ENCODE results near the gene CRTC1.

Gene CRTC1

GRCh38 chr19:18754501-18754900 is 71.0 kb downstream of the CRTC1 start:
- DNase-seq = no peak

- no peak for DNase-seq
Measured at GRCh38 chr19:18756896-18757295, 73.4 kb downstream of the CRTC1 start.

GRCh38 chr19:18759304-18759994 is 76.0 kb downstream of the CRTC1 start:
- DNase-seq = no peak

GRCh38 chr19:18759995-18760426 is 76.5 kb downstream of the CRTC1 start:
- DNase-seq = no peak

GRCh38 chr19:18760440-18761383 is 77.2 kb downstream of the CRTC1 start:
- no peak for DNase-seq

GRCh38 chr19:18761531-18762110 is 78.1 kb downstream of the CRTC1 start:
- no peak for DNase-seq

GRCh38 chr19:18762125-18763023 is 78.9 kb downstream of the CRTC1 start:
- peak; percentile 93 for DNase-seq

GRCh38 chr19:18763674-18764590 is 80.5 kb downstream of the CRTC1 start:
- DNase-seq = no peak

- no peak for DNase-seq
Measured at GRCh38 chr19:18764591-18765051, 81.1 kb downstream of the CRTC1 start.

GRCh38 chr19:18765224-18765623 is 81.7 kb downstream of the CRTC1 start:
- no peak for DNase-seq

- no peak for DNase-seq
Measured at GRCh38 chr19:18768046-18768771, 84.7 kb downstream of the CRTC1 start.

GRCh38 chr19:18768997-18769891 is 85.8 kb downstream of the CRTC1 start:
- DNase-seq = no peak

GRCh38 chr19:18769989-18770528 is 86.6 kb downstream of the CRTC1 start:
- no peak for DNase-seq

- DNase-seq = no peak
Measured at GRCh38 chr19:18770663-18771327, 87.3 kb downstream of the CRTC1 start.

GRCh38 chr19:18771328-18772242 is 88.1 kb downstream of the CRTC1 start:
- DNase-seq = no peak

- DNase-seq = no peak
Measured at GRCh38 chr19:18772620-18773587, 89.4 kb downstream of the CRTC1 start.
